ENCODE measurements around the gene MAGI3. TPM values are rescaled to one million over a fixed set of nuclear protein-coding genes. Genes with fewer than 3 reads are reported as not detected.

MAGI3 gene
- total RNA-seq, 4 donors from 2014 or later, result 94.3 to 180 (median 134) TPM

DNA sequence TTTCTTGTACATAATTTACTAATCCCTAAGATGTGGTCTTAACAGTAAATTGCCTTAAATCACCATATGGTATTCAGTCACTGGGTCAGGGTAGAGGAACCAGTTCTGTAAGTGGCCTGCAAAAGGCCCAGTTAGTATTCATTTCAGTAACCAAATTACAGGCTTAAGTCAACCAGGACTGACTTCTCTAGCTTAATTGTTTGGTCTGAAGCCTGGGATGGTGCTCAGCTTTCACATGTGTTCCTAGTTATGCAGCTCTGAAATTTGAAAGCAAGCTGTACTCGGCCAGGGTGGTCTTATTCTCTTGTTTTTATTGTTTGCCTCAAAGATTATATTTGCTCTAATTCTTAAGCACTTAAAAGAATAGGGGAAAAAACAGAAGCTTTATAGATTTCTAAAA lies 144.6 kb downstream of the MAGI3 start:
- DNase-seq, result no peak
- Histone ChIP-seq H3K27me3 (no peaks in the 10 kb centered on the region), H3K4me3 (no peak overlapping the region), H3K9me3 (no peaks in the 10 kb centered on the region), H3K27ac (peak overlapping the region in 3 of 4 donors; percentile 1 to 39 (median 22)), H3K36me3 (no peaks in the 10 kb centered on the region), H3K4me1 (peaks cover 0 to 38% (median 16%) of the 10 kb centered on the region in 4 donors)
- intact Hi-C loops (cut with DNase I; ENCODE audit: low total_unique reads) (no loop called here), in situ Hi-C loops (cut with MboI; ENCODE audit: low pct_ligation_motif_present in 1 of 4, low pct_unique_long_range_greater_than_20kb in 1 of 4, low sequenced_read_pairs in 3 of 4) (no loop called here)
- 66 to 83% methylated on average over 1 of the region's 1 CpG for WGBS, 2 donors (ENCODE audit: low coverage in 1 of 2)
- TF ChIP-seq POLR2AphosphoS5 (IDR thresholded peaks at IDR 0.05) (no peak), POLR2A (IDR thresholded peaks at IDR 0.05) (no peak), CTCF (IDR thresholded peaks at IDR 0.05) (no peak), EP300 (IDR thresholded peaks at IDR 0.05; ENCODE audit: low read depth) (no peak)

- Histone ChIP-seq H3K27me3 (no peaks in the 10 kb centered on the region), H3K9me3 (no peaks in the 10 kb centered on the region), H3K4me3 (no peak overlapping the region), H3K4me1 (peaks cover 0 to 39% (median 21%) of the 10 kb centered on the region in 4 donors), H3K36me3 (no peaks in the 10 kb centered on the region), H3K27ac (no peak overlapping the region)
- WGBS, 2 donors (ENCODE audit: low coverage in 1 of 2), result 82% methylated on average over 1 of the region's 1 CpG
- in situ Hi-C loops (cut with MboI; ENCODE audit: low pct_ligation_motif_present in 1 of 4, low pct_unique_long_range_greater_than_20kb in 1 of 4, low sequenced_read_pairs in 3 of 4) (no loop called here), intact Hi-C loops (cut with DNase I; ENCODE audit: low total_unique reads) (no loop called here)
- TF ChIP-seq EP300 (IDR thresholded peaks at IDR 0.05; ENCODE audit: low read depth) (no peak), POLR2A (IDR thresholded peaks at IDR 0.05) (no peak), CTCF (IDR thresholded peaks at IDR 0.05) (no peak), POLR2AphosphoS5 (IDR thresholded peaks at IDR 0.05) (no peak)
- DNase-seq, result no peak
Measured at GRCh38 chr1:113536182-113536780, 146.0 kb downstream of the MAGI3 start.

GRCh38 chr1:113538225-113538624 lies 147.9 kb downstream of the MAGI3 start:
- no peak overlapping the region for H3K4me3 ChIP-seq
- TF ChIP-seq CTCF (IDR thresholded peaks at IDR 0.05) (no peak), POLR2AphosphoS5 (IDR thresholded peaks at IDR 0.05) (no peak), EP300 (IDR thresholded peaks at IDR 0.05; ENCODE audit: low read depth) (no peak), POLR2A (IDR thresholded peaks at IDR 0.05) (no peak)
- WGBS, 2 donors (ENCODE audit: low coverage in 1 of 2), result 67 to 87% methylated on average over 3 of the region's 3 CpGs
- intact Hi-C loops (cut with DNase I; ENCODE audit: low total_unique reads) (no loop called here), in situ Hi-C loops (cut with MboI; ENCODE audit: low pct_ligation_motif_present in 1 of 4, low pct_unique_long_range_greater_than_20kb in 1 of 4, low sequenced_read_pairs in 3 of 4) (no loop called here)
- H3K27ac ChIP-seq, result no peak overlapping the region
- H3K4me1 ChIP-seq, result peaks cover 0 to 39% (median 20%) of the 10 kb centered on the region in 4 donors
- no peaks in the 10 kb centered on the region for H3K27me3 ChIP-seq
- H3K9me3 ChIP-seq, result no peaks in the 10 kb centered on the region
- no peak for DNase-seq
- H3K36me3 ChIP-seq, result no peaks in the 10 kb centered on the region

DNA sequence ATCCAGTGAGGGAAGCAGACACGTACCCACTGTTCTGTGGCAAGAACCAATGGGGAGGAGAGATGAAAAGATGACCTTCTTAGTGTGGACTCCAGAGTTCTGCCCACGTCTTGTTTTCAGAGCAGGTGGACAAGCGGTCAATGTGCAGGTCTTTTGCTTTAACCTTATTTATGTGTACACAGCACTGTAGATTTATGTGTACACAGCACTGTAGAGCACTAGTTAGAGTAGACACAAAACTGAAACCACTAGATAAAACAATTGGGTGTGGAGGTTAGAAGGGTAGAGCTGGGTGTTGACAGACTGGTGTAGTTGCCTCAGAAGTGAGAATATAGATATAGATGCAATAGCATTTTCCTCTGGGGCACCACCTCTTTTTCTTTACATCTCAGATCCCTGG lies 150.0 kb downstream of the MAGI3 start:
- intact Hi-C loops (cut with DNase I; ENCODE audit: low total_unique reads), result no loop called here
- Histone ChIP-seq H3K27ac (peak overlapping the region in 3 of 4 donors; percentile 35 to 50 (median 35)), H3K4me3 (no peak overlapping the region), H3K9me3 (no peaks in the 10 kb centered on the region), H3K36me3 (no peaks in the 10 kb centered on the region), H3K27me3 (no peaks in the 10 kb centered on the region), H3K4me1 (peaks cover 0 to 25% (median 9%) of the 10 kb centered on the region in 4 donors)
- no peak for TF ChIP-seq POLR2A (IDR thresholded peaks at IDR 0.05)
- TF ChIP-seq POLR2AphosphoS5 (IDR thresholded peaks at IDR 0.05), result no peak
- TF ChIP-seq EP300 (IDR thresholded peaks at IDR 0.05; ENCODE audit: low read depth), result no peak
- TF ChIP-seq CTCF (IDR thresholded peaks at IDR 0.05), result no peak
- 44 to 64% methylated on average over 1 to 3 of the region's 3 CpGs for WGBS, 2 donors (ENCODE audit: low coverage in 1 of 2)
- DNase-seq, result no peak
- in situ Hi-C loops (cut with MboI; ENCODE audit: low pct_ligation_motif_present in 1 of 4, low pct_unique_long_range_greater_than_20kb in 1 of 4, low sequenced_read_pairs in 3 of 4), result no loop called here
